Measurements from ENCODE around the gene EVC2.
A peak's percentile ranks its signal among the peaks of the same experiment; 100 is the strongest.

The EVC2 gene

DNA sequence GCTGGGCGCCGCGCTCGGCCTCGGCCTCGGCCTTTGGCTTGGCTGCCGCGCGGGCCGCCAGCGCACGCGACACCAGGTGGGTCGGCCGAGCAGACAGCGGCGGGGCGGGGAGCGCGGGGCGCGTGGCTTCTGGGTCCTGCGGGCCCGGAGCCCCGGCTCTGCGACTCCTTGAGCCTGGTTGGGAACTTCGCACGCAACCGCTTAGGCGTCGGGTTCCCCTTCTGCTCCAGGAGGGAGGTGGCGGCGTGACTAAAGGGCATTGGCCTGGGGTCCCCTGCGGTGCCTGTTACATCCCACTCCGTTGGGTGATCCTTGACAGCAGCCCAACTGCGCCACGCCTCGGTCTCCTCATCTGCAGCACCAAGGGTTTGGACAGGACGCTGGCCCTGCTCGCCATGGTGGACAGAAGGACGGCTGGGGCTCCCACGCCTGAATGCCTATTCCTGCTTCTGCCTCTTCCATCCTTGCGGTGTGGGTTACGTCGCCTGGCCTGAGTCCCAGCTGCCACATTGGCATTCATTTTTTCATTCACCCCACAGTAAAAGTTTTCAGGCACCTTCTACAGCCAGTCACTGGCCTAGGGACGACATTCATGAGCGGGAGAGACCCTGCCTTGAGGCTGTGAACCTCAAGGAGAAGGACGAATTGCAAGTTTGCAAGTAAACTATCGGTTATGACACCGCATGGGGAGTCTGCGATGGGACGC lies 3.3 kb upstream of the EVC2 start:
- CTCF ChIA-PET, result no interaction called here
- Histone ChIP-seq H3K27me3 (replicated peaks in 2 of 5; ENCODE audit: control insufficient read depth in 4 of 5, insufficient read depth in 5 of 5, low read length in 4 of 5) (peaks cover 4 to 62% (median 19%) of the 10 kb centered on the region in 5 experiments), H3K36me3 (ENCODE audit: control insufficient read depth in 4 of 4, insufficient read depth in 4 of 4, low read length in 3 of 4) (peaks cover 0 to 3% (median 0%) of the 10 kb centered on the region in 4 experiments), H3K27ac (ENCODE audit: insufficient read depth in 1 of 2, low read depth in 1 of 2, low read length in 2 of 2, poor library complexity in 1 of 2, severe bottlenecking in 2 of 2) (no peak overlapping the region), H3K4me3 (ENCODE audit: control insufficient read depth in 1 of 7, extremely low read depth in 1 of 7, insufficient read depth in 4 of 7, low read depth in 2 of 7, low read length in 6 of 7) (peak overlapping the region; percentile 3 to 77 (median 32)), H3K4me1 (ENCODE audit: control extremely low read depth in 1 of 4, control insufficient read depth in 4 of 4, insufficient read depth in 4 of 4, low read length in 3 of 4) (peaks cover 0 to 34% (median 19%) of the 10 kb centered on the region in 4 experiments), H3K9me3 (ENCODE audit: control extremely low read depth in 1 of 5, control insufficient read depth in 4 of 5, insufficient read depth in 2 of 5, low read depth in 1 of 5, low read length in 4 of 5) (peaks cover 0 to 11% (median 4%) of the 10 kb centered on the region in 5 experiments)
- POLR2A ChIA-PET, result no interaction called here
- 22% methylated on average over 51 of the region's 52 CpGs for whole genome bisulfite sequencing (ENCODE audit: insufficient coverage)
- DNase-seq, result peak; percentile 32 to 58 (median 48)

DNA sequence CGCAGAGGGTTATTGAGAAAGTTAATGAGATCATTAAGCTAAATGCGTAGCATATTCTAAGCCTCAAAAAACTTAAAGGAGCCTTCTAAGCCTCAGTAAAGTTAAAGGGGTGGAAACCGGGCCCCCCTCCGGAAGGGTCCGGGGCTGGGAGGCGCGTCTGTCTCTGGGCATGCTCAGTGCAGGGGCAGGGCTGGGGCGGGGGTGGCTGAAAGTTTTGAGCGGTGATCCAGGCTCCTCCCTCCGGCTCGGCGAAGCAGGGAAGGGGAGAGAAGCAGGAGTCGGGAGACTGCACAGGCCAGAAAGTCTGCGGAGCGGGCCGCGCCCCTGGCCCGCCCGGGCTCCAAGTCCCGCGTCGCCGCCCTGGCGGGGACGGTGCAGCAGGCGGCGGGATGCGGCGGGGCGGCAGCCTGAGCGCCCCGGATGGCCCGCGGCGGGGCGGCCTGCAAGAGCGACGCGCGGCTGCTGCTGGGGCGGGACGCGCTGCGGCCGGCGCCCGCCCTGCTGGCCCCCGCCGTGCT lies 2.7 kb upstream of the EVC2 start, which contains the start of gene EVC:
Gene EVC, plus strand, starts transcription at position 241 of the 518 bp plus-strand sequence. Its CDS starts 180 bp downstream, at position 421.
- H3K4me3 ChIP-seq (ENCODE audit: control insufficient read depth in 1 of 7, extremely low read depth in 1 of 7, insufficient read depth in 4 of 7, low read depth in 2 of 7, low read length in 6 of 7), result peak within 1 kb of the TSS; percentile 33 to 77 (median 59)
- ChIA-PET POLR2A (no interaction called here), CTCF (no interaction called here)
- H3K4me1 ChIP-seq (ENCODE audit: control extremely low read depth in 1 of 4, control insufficient read depth in 4 of 4, insufficient read depth in 4 of 4, low read length in 3 of 4), result peaks cover 0 to 34% (median 19%) of the 10 kb centered on the region in 4 experiments
- H3K27me3 ChIP-seq (replicated peaks in 2 of 5; ENCODE audit: control insufficient read depth in 4 of 5, insufficient read depth in 5 of 5, low read length in 4 of 5), result peaks cover 4 to 65% (median 20%) of the 10 kb centered on the region in 5 experiments
- DNase-seq, result peak; percentile 16 to 41 (median 28)
- no peak within 1 kb of the TSS for H3K27ac ChIP-seq (ENCODE audit: insufficient read depth in 1 of 2, low read depth in 1 of 2, low read length in 2 of 2, poor library complexity in 1 of 2, severe bottlenecking in 2 of 2)
- under 1% methylated on average over 45 of the region's 49 CpGs for WGBS (ENCODE audit: insufficient coverage)
- peaks cover 0 to 11% (median 4%) of the 10 kb centered on the region in 5 experiments for H3K9me3 ChIP-seq (ENCODE audit: control extremely low read depth in 1 of 5, control insufficient read depth in 4 of 5, insufficient read depth in 2 of 5, low read depth in 1 of 5, low read length in 4 of 5)
- H3K36me3 ChIP-seq (ENCODE audit: control insufficient read depth in 4 of 4, insufficient read depth in 4 of 4, low read length in 3 of 4), result peaks cover 0 to 3% (median 0%) of the 10 kb centered on the region in 4 experiments

DNA sequence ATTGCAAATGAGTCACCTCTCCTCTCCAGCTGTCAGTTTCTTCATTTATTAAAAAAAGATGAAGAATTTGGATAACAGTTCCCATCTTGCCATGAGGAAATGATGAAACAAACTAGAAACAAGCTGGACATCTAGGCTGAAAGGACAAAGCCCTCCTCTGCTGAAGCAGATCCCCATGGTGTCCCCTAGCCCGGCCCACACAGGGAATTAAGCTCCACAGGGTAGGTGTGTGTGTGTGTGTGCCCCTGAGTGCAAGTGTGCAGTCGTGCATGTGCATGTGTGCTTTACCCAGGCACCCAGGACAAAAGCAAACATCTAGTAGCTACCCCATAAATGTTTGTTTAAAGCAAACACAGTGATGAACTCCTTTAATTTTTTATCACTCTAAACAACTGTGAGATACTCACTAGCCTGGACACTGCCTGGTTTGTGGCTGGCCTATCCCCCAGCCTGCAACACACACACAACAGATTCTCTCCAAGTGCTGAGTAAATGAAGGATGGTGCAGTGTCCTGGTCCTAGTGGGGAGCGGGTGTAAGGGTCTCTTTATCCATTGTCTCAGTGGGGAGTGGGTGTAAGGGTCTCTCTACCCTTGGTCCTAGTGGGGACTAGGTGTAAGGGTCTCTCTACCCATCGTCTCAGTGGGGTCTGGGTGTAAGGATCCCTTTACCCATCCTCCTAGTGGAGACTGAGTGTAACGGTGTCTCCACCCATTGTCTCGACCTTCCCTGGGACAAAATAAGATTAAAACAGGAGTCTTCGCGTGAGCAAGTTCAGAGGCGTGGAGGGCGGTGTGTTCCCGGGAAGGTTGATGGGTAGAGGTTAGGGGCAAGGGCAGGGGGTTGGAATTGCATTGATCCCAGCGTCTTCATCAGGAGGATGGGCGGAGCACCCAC lies 2.0 kb upstream of the EVC2 start:
- H3K27ac ChIP-seq (ENCODE audit: insufficient read depth in 1 of 2, low read depth in 1 of 2, low read length in 2 of 2, poor library complexity in 1 of 2, severe bottlenecking in 2 of 2), result no peak overlapping the region
- peaks cover 0 to 9% (median 2%) of the 10 kb centered on the region in 5 experiments for H3K9me3 ChIP-seq (ENCODE audit: control extremely low read depth in 1 of 5, control insufficient read depth in 4 of 5, insufficient read depth in 2 of 5, low read depth in 1 of 5, low read length in 4 of 5)
- peaks cover 0 to 3% (median 0%) of the 10 kb centered on the region in 4 experiments for H3K36me3 ChIP-seq (ENCODE audit: control insufficient read depth in 4 of 4, insufficient read depth in 4 of 4, low read length in 3 of 4)
- H3K27me3 ChIP-seq (replicated peaks in 2 of 5; ENCODE audit: control insufficient read depth in 4 of 5, insufficient read depth in 5 of 5, low read length in 4 of 5), result peaks cover 4 to 65% (median 20%) of the 10 kb centered on the region in 5 experiments
- ChIA-PET CTCF (interaction anchor here (0.8 kb wide), 1 partner anchor 11 kb away, joined by 4 read pairs; no protein-coding TSS in a partner anchor), POLR2A (no interaction called here)
- DNase-seq, result peak in 2 of 3 donors; percentile 23 to 36
- H3K4me3 ChIP-seq (ENCODE audit: control insufficient read depth in 1 of 7, extremely low read depth in 1 of 7, insufficient read depth in 4 of 7, low read depth in 2 of 7, low read length in 6 of 7), result peak overlapping the region; percentile 33 to 77 (median 59)
- peaks cover 0 to 34% (median 19%) of the 10 kb centered on the region in 4 experiments for H3K4me1 ChIP-seq (ENCODE audit: control extremely low read depth in 1 of 4, control insufficient read depth in 4 of 4, insufficient read depth in 4 of 4, low read length in 3 of 4)
- 40% methylated on average over 9 of the region's 13 CpGs for WGBS (ENCODE audit: insufficient coverage)

DNA sequence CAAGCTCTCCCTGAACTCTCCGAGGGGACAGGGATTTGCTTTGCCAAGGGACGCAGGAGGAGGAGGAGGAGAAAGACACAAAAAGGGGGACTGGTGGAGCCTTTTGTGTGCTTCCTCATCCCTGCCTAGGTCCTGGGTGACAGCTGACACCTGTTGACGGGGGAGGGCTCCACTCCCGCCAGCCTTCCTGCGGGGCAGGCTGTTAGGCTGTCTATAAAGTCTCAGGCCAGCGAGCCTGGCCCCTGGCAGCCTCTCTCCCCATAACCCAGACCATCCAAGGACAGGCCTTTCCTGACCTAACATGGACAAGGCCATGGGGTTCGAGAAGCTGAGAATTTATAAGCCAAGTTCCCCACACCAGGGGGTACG lies 832 bp upstream of the EVC2 start:
- Histone ChIP-seq H3K4me1 (ENCODE audit: control extremely low read depth in 1 of 4, control insufficient read depth in 4 of 4, insufficient read depth in 4 of 4, low read length in 3 of 4) (peaks cover 0 to 34% (median 19%) of the 10 kb centered on the region in 4 experiments), H3K4me3 (ENCODE audit: control insufficient read depth in 1 of 7, extremely low read depth in 1 of 7, insufficient read depth in 4 of 7, low read depth in 2 of 7, low read length in 6 of 7) (no peak overlapping the region), H3K9me3 (ENCODE audit: control extremely low read depth in 1 of 5, control insufficient read depth in 4 of 5, insufficient read depth in 2 of 5, low read depth in 1 of 5, low read length in 4 of 5) (peaks cover 0 to 4% (median 0%) of the 10 kb centered on the region in 5 experiments), H3K27ac (ENCODE audit: insufficient read depth in 1 of 2, low read depth in 1 of 2, low read length in 2 of 2, poor library complexity in 1 of 2, severe bottlenecking in 2 of 2) (no peak overlapping the region), H3K27me3 (replicated peaks in 2 of 5; ENCODE audit: control insufficient read depth in 4 of 5, insufficient read depth in 5 of 5, low read length in 4 of 5) (peaks cover 4 to 65% (median 20%) of the 10 kb centered on the region in 5 experiments), H3K36me3 (ENCODE audit: control insufficient read depth in 4 of 4, insufficient read depth in 4 of 4, low read length in 3 of 4) (peaks cover 0 to 1% (median under 1%) of the 10 kb centered on the region in 4 experiments)
- WGBS (ENCODE audit: insufficient coverage), result 87% methylated on average over 6 of the region's 8 CpGs
- DNase-seq, result no peak
- POLR2A ChIA-PET, result no interaction called here
- CTCF ChIA-PET, result no interaction called here

DNA sequence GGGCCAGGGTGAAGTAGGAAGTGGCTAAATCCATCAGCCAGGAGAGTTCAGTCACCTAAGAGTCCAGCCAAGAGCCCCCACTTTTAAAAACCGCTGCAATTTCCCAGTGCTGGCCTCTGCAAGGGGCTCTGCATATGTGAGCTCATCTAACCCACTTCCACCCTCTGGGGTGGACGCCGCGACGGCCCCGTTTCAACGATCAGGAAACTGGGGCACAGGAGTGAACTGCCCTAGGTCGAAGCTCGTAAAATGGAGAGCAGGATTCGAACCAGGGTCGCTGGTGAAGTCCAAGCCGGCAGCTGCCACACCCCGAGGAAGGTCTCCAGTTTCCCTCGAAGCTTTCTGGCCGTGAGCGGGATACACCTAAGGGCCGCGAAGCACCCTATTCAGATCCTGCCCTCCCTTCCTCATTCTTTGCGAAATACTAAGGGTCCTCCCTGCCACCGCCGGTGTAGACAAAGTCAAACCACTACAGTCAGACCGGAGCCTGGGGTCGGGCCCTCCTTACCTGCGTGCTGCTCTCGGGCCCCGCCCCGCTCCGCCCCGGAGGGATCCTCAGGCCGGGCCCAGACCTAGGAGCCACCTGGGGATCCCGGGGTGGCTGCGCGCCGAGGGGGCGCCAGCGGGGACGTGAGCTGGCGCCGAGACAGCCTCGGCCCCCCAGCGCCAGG lies 446 bp downstream of the EVC2 start:
- peaks cover 0 to 4% (median under 1%) of the 10 kb centered on the region in 4 experiments for H3K36me3 ChIP-seq (ENCODE audit: control insufficient read depth in 4 of 4, insufficient read depth in 4 of 4, low read length in 3 of 4)
- ChIA-PET CTCF (interaction anchor here (1.5 kb wide), 1 partner anchor 77 kb away, joined by 3 read pairs; no protein-coding TSS in a partner anchor), POLR2A (no interaction called here)
- H3K4me3 ChIP-seq (ENCODE audit: control insufficient read depth in 1 of 7, extremely low read depth in 1 of 7, insufficient read depth in 4 of 7, low read depth in 2 of 7, low read length in 6 of 7), result peak overlapping the region; percentile 32 to 73 (median 51)
- no peak overlapping the region for H3K27ac ChIP-seq (ENCODE audit: insufficient read depth in 1 of 2, low read depth in 1 of 2, low read length in 2 of 2, poor library complexity in 1 of 2, severe bottlenecking in 2 of 2)
- H3K4me1 ChIP-seq (ENCODE audit: control extremely low read depth in 1 of 4, control insufficient read depth in 4 of 4, insufficient read depth in 4 of 4, low read length in 3 of 4), result peaks cover 0 to 34% (median 19%) of the 10 kb centered on the region in 4 experiments
- H3K9me3 ChIP-seq (ENCODE audit: control extremely low read depth in 1 of 5, control insufficient read depth in 4 of 5, insufficient read depth in 2 of 5, low read depth in 1 of 5, low read length in 4 of 5), result peaks cover 0 to 8% (median 0%) of the 10 kb centered on the region in 5 experiments
- peak in 2 of 3 donors; percentile 23 to 41 for DNase-seq
- WGBS (ENCODE audit: insufficient coverage), result 1% methylated on average over 25 of the region's 41 CpGs
- peaks cover 4 to 60% (median 20%) of the 10 kb centered on the region in 5 experiments for H3K27me3 ChIP-seq (replicated peaks in 2 of 5; ENCODE audit: control insufficient read depth in 4 of 5, insufficient read depth in 5 of 5, low read length in 4 of 5)

DNA sequence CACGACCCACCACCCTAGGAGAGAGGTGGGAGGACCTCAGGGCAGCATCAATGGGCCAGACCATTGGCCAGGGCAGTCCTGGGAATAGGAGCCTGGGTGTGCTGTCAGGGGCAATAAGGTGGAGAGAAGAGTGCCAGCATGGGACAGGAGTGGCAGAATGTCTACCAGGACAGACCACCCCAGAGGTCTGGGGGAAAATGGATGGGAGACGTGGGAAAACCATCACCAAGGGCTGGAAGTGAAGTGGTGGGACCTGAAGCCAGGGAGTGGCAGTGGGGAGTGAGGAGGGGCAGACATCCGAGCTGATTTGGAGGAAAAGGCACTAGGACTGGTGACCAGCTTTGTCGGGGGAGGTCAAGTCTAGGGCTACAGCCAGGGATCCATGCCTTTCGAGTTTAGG lies 993 bp downstream of the EVC2 start:
- CTCF ChIA-PET, result interaction anchor here (1.5 kb wide), 1 partner anchor 77 kb away, joined by 3 read pairs; no protein-coding TSS in a partner anchor
- POLR2A ChIA-PET, result no interaction called here
- H3K4me3 ChIP-seq (ENCODE audit: control insufficient read depth in 1 of 7, extremely low read depth in 1 of 7, insufficient read depth in 4 of 7, low read depth in 2 of 7, low read length in 6 of 7), result peak overlapping the region in 1 of 7 experiments; percentile 73
- no peak overlapping the region for H3K27ac ChIP-seq (ENCODE audit: insufficient read depth in 1 of 2, low read depth in 1 of 2, low read length in 2 of 2, poor library complexity in 1 of 2, severe bottlenecking in 2 of 2)
- DNase-seq, result no peak
- peaks cover 4 to 55% (median 20%) of the 10 kb centered on the region in 5 experiments for H3K27me3 ChIP-seq (replicated peaks in 2 of 5; ENCODE audit: control insufficient read depth in 4 of 5, insufficient read depth in 5 of 5, low read length in 4 of 5)
- H3K9me3 ChIP-seq (ENCODE audit: control extremely low read depth in 1 of 5, control insufficient read depth in 4 of 5, insufficient read depth in 2 of 5, low read depth in 1 of 5, low read length in 4 of 5), result peaks cover 0 to 8% (median 0%) of the 10 kb centered on the region in 5 experiments
- peaks cover 0 to 34% (median 19%) of the 10 kb centered on the region in 4 experiments for H3K4me1 ChIP-seq (ENCODE audit: control extremely low read depth in 1 of 4, control insufficient read depth in 4 of 4, insufficient read depth in 4 of 4, low read length in 3 of 4)
- peaks cover 0 to 4% (median under 1%) of the 10 kb centered on the region in 4 experiments for H3K36me3 ChIP-seq (ENCODE audit: control insufficient read depth in 4 of 4, insufficient read depth in 4 of 4, low read length in 3 of 4)
- WGBS (ENCODE audit: insufficient coverage), result 71% methylated on average over 4 of the region's 5 CpGs
